Ovary (tissue), 9 donors: Measurements from ENCODE around the gene IFIT3. TPM values are rescaled to one million over a fixed set of nuclear protein-coding genes. Genes with fewer than 3 reads are reported as not detected.

ENCODE experiments used
- DNase-seq, 5 donors: peaks; one replicate each; pipeline ENCODE4 v3.0.0-alpha.2; 2019 to 2020
- H3K27ac ChIP-seq, 2 donors: fragments of 200-600 bp; one replicate each; pipeline versions ENCODE4 v1.5.1 to v1.8.0; 2019 to 2022
- H3K27me3 ChIP-seq: fragments of 200-600 bp; one replicate; pipeline ENCODE4 v1.8.0; 2022
- H3K36me3 ChIP-seq: fragments of 200-600 bp; sonication (generic); one replicate; pipeline ENCODE4 v1.5.1; 2019
- H3K4me1 ChIP-seq: one replicate; pipeline ENCODE4 v1.8.1; 2013; ENCODE audit warnings: mild to moderate bottlenecking, moderate library complexity; ENCODE audit not compliant: insufficient read depth
- H3K4me3 ChIP-seq: fragments of 200-600 bp; sonication (generic); one replicate; pipeline ENCODE4 v1.5.1; 2017
- H3K9me3 ChIP-seq, 2 donors: fragments of 200-600 bp in 1 of 2; sonication (generic) in 1 of 2; one replicate each; pipeline versions ENCODE4 v1.5.1 to v1.8.1; 2013 to 2019; ENCODE audit warnings: mild to moderate bottlenecking in 1 of 2, moderate library complexity in 1 of 2
- CTCF ChIP-seq, 3 donors: fragments of 450-650 bp in 2 of 3; fragments of 200-600 bp in 1 of 3; IDR thresholded peaks; one replicate each; pipeline versions ENCODE4 v1.5.1 to v1.8.0; 2016 to 2022; ENCODE audit warnings: antibody characterized with exemption in 3 of 3, mild to moderate bottlenecking in 1 of 3
- EP300 ChIP-seq: sonication (generic); formaldehyde crosslinking; IDR thresholded peaks from one replicate; pipeline ENCODE4 v1.6.1; 2017; ENCODE audit warnings: antibody characterized with exemption
- POLR2A ChIP-seq: fragments of 450-650 bp; IDR thresholded peaks from one replicate; pipeline ENCODE4 v1.6.1; 2017; ENCODE audit warnings: antibody characterized with exemption, mild to moderate bottlenecking, moderate library complexity
- WGBS, 3 donors: extraction: QIAGEN DNeasy Blood & Tissue Kit in 1 of 3; methylation state at CpG; one replicate each; pipeline versions ENCODE4 v1.1.5 to v1.1.7; 2013 to 2017; 5-methylcytosine and 5-hydroxymethylcytosine counted together
- intact Hi-C, 4 donors: fragments of 100-400 bp; cut with DNase I; formaldehyde crosslinking; loops; one replicate each; pipeline versions ENCODE4 v1.11.0 to v1.15.1; 2022 to 2023
- polyA plus RNA-seq, 2 donors: library from polyadenylated mRNA; stranded (reverse); fragments of 200-250 nt in 1 of 2; fragments of 350-450 nt in 1 of 2; fragmentation: Illumina TruSeq in 1 of 2; extraction: RNeasy Lipid Tissue Mini Kit (QIAGEN cat#74804) in 1 of 2; gene quantifications; one replicate each; pipeline ENCODE4 v1.2.3, GENCODE V29; 2013 to 2014
- total RNA-seq, 7 donors: library from RNA; depleted of rRNA in 2 of 7; stranded (reverse); fragments of >200 nt in 2 of 7; fragmentation: NEBNext Ultra II Directional in 3 of 7; extraction: Animal tissue kit (Norgen Biotek cat#: 25700) in 3 of 7; gene quantifications; one replicate each; pipeline versions ENCODE4 v1.1.0 to v1.2.4, GENCODE V29; 2016 to 2023
- donor health status: DM: no; HTN: no; CAD: no; lungs with moderate emphysema.
- donor health status: DM: no; HTN: no; CAD: no.
- donor health status: Bipolar disorder and iron deficiency.
- donor health status: DM: yes; HTN: yes; CAD: no.
- donor health status: DM: no; HTN: no; CAD: no.
- donor health status: DM: yes; HTN: yes; CAD: no.

IFIT3 gene
- total and polyA plus RNA-seq, 9 donors: 5.7 to 31.5 (median 12.2) TPM

GRCh38 chr10:89297791-89298190 lies 30.0 kb upstream of the IFIT3 start:
- Histone ChIP-seq H3K27me3 (no peaks in the 10 kb centered on the region), H3K9me3 (no peaks in the 10 kb centered on the region), H3K4me1 (peaks cover 7% of the 10 kb centered on the region), H3K4me3 (no peak overlapping the region), H3K27ac (no peak overlapping the region), H3K36me3 (no peaks in the 10 kb centered on the region)
- 94 to 97% (median 96%) methylated on average over 5 of the region's 5 CpGs for WGBS, 3 donors
- TF ChIP-seq POLR2A (no peak), EP300 (no peak), CTCF (IDR thresholded peaks at IDR 0.05) (no peak)
- intact Hi-C loops: loop anchor here in 1 of 4 donors (5.0 kb wide), 1 partner anchor 595 kb away; no protein-coding TSS in a partner anchor
- DNase-seq: no peak

GRCh38 chr10:89299031-89299430 lies 28.8 kb upstream of the IFIT3 start:
- intact Hi-C loops: loop anchor here in 1 of 4 donors (5.0 kb wide), 1 partner anchor 597 kb away; no protein-coding TSS in a partner anchor
- Histone ChIP-seq H3K27me3 (no peaks in the 10 kb centered on the region), H3K4me1 (peaks cover 13% of the 10 kb centered on the region), H3K36me3 (no peaks in the 10 kb centered on the region), H3K4me3 (no peak overlapping the region), H3K27ac (no peak overlapping the region), H3K9me3 (no peaks in the 10 kb centered on the region)
- no peak for TF ChIP-seq CTCF (IDR thresholded peaks at IDR 0.05)
- no peak for TF ChIP-seq POLR2A
- TF ChIP-seq EP300: no peak
- DNase-seq: no peak
- WGBS, 3 donors: 86 to 94% (median 94%) methylated on average over 4 of the region's 4 CpGs

DNA sequence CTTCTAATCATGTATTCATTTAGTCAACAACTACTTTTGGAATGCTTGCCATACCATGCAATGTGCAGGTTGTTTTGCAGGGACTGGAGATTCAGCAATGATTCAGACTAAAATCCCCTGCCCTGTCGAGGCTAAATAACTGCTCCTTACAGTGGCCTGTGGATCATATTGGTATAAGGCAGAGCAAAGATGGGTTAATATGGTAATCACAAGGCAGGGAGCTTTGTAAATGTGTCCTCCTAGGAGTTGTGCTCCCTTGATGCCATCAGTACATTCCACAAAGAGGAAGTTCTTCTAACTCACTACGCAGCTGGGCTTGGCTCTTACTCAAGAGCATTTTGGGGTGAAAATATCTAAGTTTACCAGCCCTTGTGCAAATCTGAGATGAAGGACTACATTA lies 26.6 kb upstream of the IFIT3 start:
- DNase-seq: no peak

DNA sequence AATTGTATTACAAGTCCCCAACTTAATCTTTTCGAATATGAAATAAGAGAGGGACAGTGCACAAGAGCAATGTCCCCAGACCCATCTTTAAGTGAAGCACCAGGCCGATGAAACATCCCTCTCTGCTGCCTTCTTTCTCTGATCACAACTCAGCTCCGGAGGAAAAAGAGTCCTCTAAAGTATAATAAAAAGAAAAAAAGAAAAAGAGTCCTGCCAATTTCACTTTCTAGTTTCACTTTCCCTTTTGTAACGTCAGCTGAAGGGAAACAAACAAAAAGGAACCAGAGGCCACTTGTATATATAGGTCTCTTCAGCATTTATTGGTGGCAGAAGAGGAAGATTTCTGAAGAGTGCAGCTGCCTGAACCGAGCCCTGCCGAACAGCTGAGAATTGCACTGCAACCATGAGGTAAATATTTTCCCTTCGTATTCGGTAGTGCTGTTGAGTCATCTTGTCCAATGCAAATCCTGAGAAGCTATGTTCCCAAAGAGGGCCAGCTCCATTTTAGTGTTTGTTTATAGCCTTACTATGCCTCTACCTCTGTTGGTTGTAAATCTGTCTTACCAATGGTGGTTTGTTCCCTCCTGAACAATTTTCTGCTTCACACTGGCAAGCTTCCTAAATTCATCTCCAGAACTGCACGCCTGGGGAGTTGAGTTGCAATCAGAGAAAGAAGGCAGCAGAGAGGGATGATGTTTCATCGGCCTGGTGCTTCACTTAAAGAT lies 25.9 kb upstream of the IFIT3 start, which contains the start of gene IFIT2:
Gene IFIT2 (plus strand): TSS at position 326 of the 725 bp plus-strand sequence. CDS start 78 bp downstream, at position 404.
- Histone ChIP-seq H3K36me3 (no peaks in the 10 kb centered on the region), H3K9me3 (no peaks in the 10 kb centered on the region), H3K27ac (peak within 1 kb of the TSS; percentile 65 to 88), H3K4me1 (peaks cover 11% of the 10 kb centered on the region), H3K4me3 (peak within 1 kb of the TSS; percentile 48), H3K27me3 (no peaks in the 10 kb centered on the region)
- 0 to 1% (median 0%) methylated on average over 10 of the region's 10 CpGs for WGBS, 3 donors
- intact Hi-C loops: no loop called here
- TF ChIP-seq POLR2A (peak; percentile 42), EP300 (no peak), CTCF (IDR thresholded peaks at IDR 0.05) (no peak)
- DNase-seq: peak in 3 of 5 donors; percentile 33 to 47 (median 37)

More for the DNA sequence above, 26.6 kb upstream of the IFIT3 start:
- H3K4me1 ChIP-seq: peaks cover 11% of the 10 kb centered on the region
- intact Hi-C loops: no loop called here
- no peaks in the 10 kb centered on the region for H3K9me3 ChIP-seq
- WGBS, 3 donors: 6 to 11% (median 9%) methylated on average over 2 of the region's 2 CpGs
- peak overlapping the region; percentile 65 to 88 for H3K27ac ChIP-seq
- TF ChIP-seq POLR2A: no peak
- TF ChIP-seq CTCF (IDR thresholded peaks at IDR 0.05): no peak
- TF ChIP-seq EP300: no peak
- no peaks in the 10 kb centered on the region for H3K27me3 ChIP-seq
- H3K36me3 ChIP-seq: no peaks in the 10 kb centered on the region
- peak overlapping the region; percentile 48 for H3K4me3 ChIP-seq
